GM23248 (cell line): ENCODE data around the gene C11orf68. TPM values are rescaled to one million over a fixed set of nuclear protein-coding genes. Genes with fewer than 3 reads are reported as not detected.
A peak's percentile ranks its signal among the peaks of the same experiment; 100 is the strongest.

ENCODE experiments used
- DNase-seq: peaks from one replicate; pipeline ENCODE4 v3.0.0-alpha.2; 2015
- H2AFZ ChIP-seq: fragments of 200-600 bp; sonication (generic); 2 replicates; pipeline ENCODE4 v1.6.1; 2016; ENCODE audit warnings: antibody characterized with exemption
- H3F3A ChIP-seq: fragments of 200-600 bp; sonication (generic); 2 replicates; pipeline ENCODE4 v1.6.1; 2016; ENCODE audit warnings: mild to moderate bottlenecking, antibody characterized with exemption, mixed run types; ENCODE audit not compliant: insufficient read depth
- H3K27ac ChIP-seq: fragments of 200-600 bp; sonication (generic); 2 replicates; pipeline ENCODE4 v1.5.1; 2016; ENCODE audit warnings: mild to moderate bottlenecking
- H3K27me3 ChIP-seq: fragments of 200-600 bp; sonication (generic); replicated peaks from 2 replicates; pipeline ENCODE4 v1.6.1; 2016; ENCODE audit warnings: mild to moderate bottlenecking; ENCODE audit not compliant: insufficient read depth
- H3K36me3 ChIP-seq: fragments of 200-600 bp; sonication (generic); 2 replicates; pipeline ENCODE4 v1.6.1; 2016; ENCODE audit warnings: low read depth, mild to moderate bottlenecking
- H3K4me1 ChIP-seq: fragments of 200-600 bp; sonication (generic); 2 replicates; pipeline ENCODE4 v1.6.1; 2016; ENCODE audit warnings: mild to moderate bottlenecking; ENCODE audit not compliant: insufficient read depth
- H3K4me2 ChIP-seq: fragments of 200-600 bp; sonication (generic); one replicate; pipeline ENCODE4 v1.6.1; 2016; ENCODE audit warnings: mild to moderate bottlenecking; ENCODE audit not compliant: unreplicated experiment
- H3K4me3 ChIP-seq: fragments of 200-600 bp; sonication (generic); 2 replicates; pipeline ENCODE4 v1.5.1; 2016; ENCODE audit warnings: mild to moderate bottlenecking
- H3K79me2 ChIP-seq: fragments of 200-600 bp; sonication (generic); 2 replicates; pipeline ENCODE4 v1.6.1; 2016; ENCODE audit warnings: mild to moderate bottlenecking; ENCODE audit not compliant: insufficient read depth
- H3K9ac ChIP-seq: fragments of 200-600 bp; sonication (generic); 2 replicates; pipeline ENCODE4 v1.6.1; 2016; ENCODE audit warnings: mild to moderate bottlenecking
- H3K9me2 ChIP-seq: fragments of 200-600 bp; sonication (generic); 2 replicates; pipeline ENCODE4 v1.6.1; 2016; ENCODE audit warnings: mixed run types, mild to moderate bottlenecking, moderate library complexity; ENCODE audit not compliant: insufficient read depth
- H3K9me3 ChIP-seq: fragments of 200-600 bp; sonication (generic); one replicate; pipeline ENCODE4 v1.6.1; 2017; ENCODE audit warnings: low read depth
- H4K20me1 ChIP-seq: fragments of 200-600 bp; sonication (generic); 2 replicates; pipeline ENCODE4 v1.6.0; 2016; ENCODE audit not compliant: insufficient read depth
- EZH2 ChIP-seq: fragments of 200-600 bp; sonication (generic); IDR thresholded peaks from 2 replicates; pipeline ENCODE4 v1.6.1; 2018; ENCODE audit warnings: antibody characterized with exemption, mild to moderate bottlenecking; ENCODE audit not compliant: insufficient read depth, poor library complexity, severe bottlenecking
- EZH2phosphoT487 ChIP-seq: fragments of 200-600 bp; sonication (generic); IDR thresholded peaks from 2 replicates; pipeline ENCODE4 v1.6.1; 2018; ENCODE audit warnings: antibody characterized with exemption, moderate library complexity, mild to moderate bottlenecking, low read depth; ENCODE audit not compliant: insufficient read depth
- WGBS, 2 experiments: methylation state at CpG; one replicate each; pipeline ENCODE4 v1.1.6; 2015 to 2017; ENCODE audit warnings: low lambda C conversion rate in 2 of 2, low coverage in 1 of 2; ENCODE audit errors: missing lambda C conversion rate in 2 of 2; 5-methylcytosine and 5-hydroxymethylcytosine counted together
- in situ Hi-C: fragments of 300-500 bp; cut with MboI; formaldehyde crosslinking; loops from 2 replicates; pipeline ENCODE4 v1.15.0; 2020
- polyA plus RNA-seq: library from polyadenylated mRNA; unstranded; fragments of >200 nt; fragmentation: Nextera tagmentation; extraction: Ambion mirVana; gene quantifications from 2 replicates; pipeline ENCODE4 v1.2.1, GENCODE V29; 2016
- total RNA-seq: library from RNA; depleted of rRNA; stranded (reverse); fragments of >200 nt; shearing (Covaris generic); gene quantifications from 2 replicates; pipeline ENCODE4 v1.2.3, GENCODE V29; 2014

Gene C11orf68
- total and polyA plus RNA-seq, 2 experiments from 2014 or later = 50.5 to 91.5 TPM

- 0 out of 2 replicates have a peak overlapping the region, but pooled peaks have one; percentile 6 for H2AFZ ChIP-seq
- H3K36me3 ChIP-seq = no peaks in the 10 kb centered on the region
- WGBS, 2 experiments = 9 to 12% methylated on average over 13 to 14 of the region's 14 CpGs
- TF ChIP-seq EZH2phosphoT487 (no peak), EZH2 (no peak)
- peaks cover 59% of the 10 kb centered on the region for H3K4me1 ChIP-seq
- no peaks in the 10 kb centered on the region for H3K27me3 ChIP-seq
- peaks cover 50% of the 10 kb centered on the region for H3F3A ChIP-seq
- H3K4me3 ChIP-seq = peak overlapping the region; percentile 27; the same call in 1 of the 2 replicates
- H3K4me2 ChIP-seq = peak overlapping the region; percentile 59
- peak; percentile 95 for DNase-seq
- peak overlapping the region; percentile 76 for H3K9ac ChIP-seq
- in situ Hi-C loops = no loop called here
- H3K27ac ChIP-seq = peak overlapping the region; percentile 99
- no peaks in the 10 kb centered on the region for H3K9me3 ChIP-seq
- no peaks in the 10 kb centered on the region for H4K20me1 ChIP-seq
- peaks cover 12% of the 10 kb centered on the region for H3K79me2 ChIP-seq
- H3K9me2 ChIP-seq = no peaks in the 10 kb centered on the region
Observed at GRCh38 chr11:65911682-65912568, 6.9 kb downstream of the C11orf68 start.

- H3K9ac ChIP-seq = no peak overlapping the region
- 93 to 95% methylated on average over 6 of the region's 6 CpGs for WGBS, 2 experiments
- H3K4me3 ChIP-seq = no peak overlapping the region
- H2AFZ ChIP-seq = no peak overlapping the region
- H3K9me2 ChIP-seq = no peaks in the 10 kb centered on the region
- H3K4me2 ChIP-seq = no peak overlapping the region
- DNase-seq = no peak
- no peaks in the 10 kb centered on the region; the same call in 1 of the 2 replicates for H3K79me2 ChIP-seq
- in situ Hi-C loops = no loop called here
- no peaks in the 10 kb centered on the region for H3K36me3 ChIP-seq
- H3K27me3 ChIP-seq = no peaks in the 10 kb centered on the region
- H3F3A ChIP-seq = peaks cover 30% of the 10 kb centered on the region
- no peak overlapping the region for H3K27ac ChIP-seq
- H4K20me1 ChIP-seq = no peaks in the 10 kb centered on the region
- TF ChIP-seq EZH2 (no peak), EZH2phosphoT487 (no peak)
- peaks cover 45% of the 10 kb centered on the region for H3K4me1 ChIP-seq
- H3K9me3 ChIP-seq = no peaks in the 10 kb centered on the region
Observed at GRCh38 chr11:65907878-65908277, 11.0 kb downstream of the C11orf68 start.

DNA sequence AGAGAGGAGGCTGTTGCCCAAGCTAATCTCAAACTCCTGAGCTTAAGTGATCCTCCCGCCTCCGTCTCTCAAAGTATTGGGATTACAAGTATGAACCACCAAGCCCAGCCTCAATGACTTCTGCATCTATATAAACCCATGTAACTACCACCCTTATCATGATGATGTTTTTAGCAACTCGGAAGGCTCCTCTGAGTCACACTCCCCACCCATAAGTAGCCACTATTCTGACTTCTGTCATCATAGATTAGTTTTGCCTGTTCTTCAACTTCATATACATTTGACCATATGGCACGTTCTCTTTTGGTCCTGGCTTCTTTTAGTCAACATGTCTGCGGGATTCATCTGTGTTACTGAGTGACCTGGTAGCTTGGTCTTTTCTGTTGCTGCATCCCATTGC is 12.3 kb downstream of the C11orf68 start:
- DNase-seq = peak; percentile 54
- in situ Hi-C loops = no loop called here
- Histone ChIP-seq H3K9me2 (no peaks in the 10 kb centered on the region), H3K36me3 (no peaks in the 10 kb centered on the region), H4K20me1 (no peaks in the 10 kb centered on the region), H2AFZ (no peak overlapping the region), H3K4me1 (peaks cover 45% of the 10 kb centered on the region), H3K27ac (no peak overlapping the region), H3K79me2 (peaks cover 7% of the 10 kb centered on the region), H3K4me2 (no peak overlapping the region), H3K4me3 (no peak overlapping the region), H3K9me3 (no peaks in the 10 kb centered on the region), H3F3A (peaks cover 30% of the 10 kb centered on the region), H3K27me3 (no peaks in the 10 kb centered on the region), H3K9ac (no peak overlapping the region)
- TF ChIP-seq EZH2phosphoT487 (no peak), EZH2 (no peak)
- 78 to 80% methylated on average over 5 of the region's 5 CpGs for WGBS, 2 experiments

DNA sequence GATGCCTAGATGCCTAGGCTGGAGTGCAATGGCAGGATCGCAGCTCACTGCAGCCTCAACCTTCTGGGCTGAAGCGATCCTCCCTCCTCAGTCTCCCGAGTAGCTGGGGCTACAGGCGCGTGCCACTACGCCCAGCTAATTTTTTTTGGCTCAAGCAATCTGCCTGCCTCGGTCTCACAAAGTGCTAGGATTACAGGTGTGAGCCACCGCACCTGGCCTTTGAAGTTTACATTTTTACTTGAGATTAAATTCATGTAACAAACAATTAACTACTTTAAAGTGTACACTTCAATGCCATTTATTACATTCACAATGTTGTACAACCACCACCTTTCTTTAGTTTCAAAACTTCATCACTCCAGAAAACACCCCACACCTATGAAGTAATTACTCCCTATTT is 15.1 kb downstream of the C11orf68 start:
- no peaks in the 10 kb centered on the region for H3K27me3 ChIP-seq
- no peak overlapping the region for H3K4me3 ChIP-seq
- H3F3A ChIP-seq = peaks cover 38% of the 10 kb centered on the region
- H3K9ac ChIP-seq = peak overlapping the region; percentile 70
- peak overlapping the region; percentile 69 for H3K4me2 ChIP-seq
- peaks cover 28% of the 10 kb centered on the region for H3K79me2 ChIP-seq
- H3K27ac ChIP-seq = peak overlapping the region; percentile 99
- H3K9me2 ChIP-seq = no peaks in the 10 kb centered on the region
- in situ Hi-C loops = no loop called here
- no peak overlapping the region for H2AFZ ChIP-seq
- H3K36me3 ChIP-seq = peaks cover under 1% of the 10 kb centered on the region; the same call in 1 of the 2 replicates
- no peaks in the 10 kb centered on the region for H4K20me1 ChIP-seq
- WGBS, 2 experiments = 74 to 79% methylated on average over 8 of the region's 8 CpGs
- H3K9me3 ChIP-seq = no peaks in the 10 kb centered on the region
- TF ChIP-seq EZH2 (no peak), EZH2phosphoT487 (no peak)
- DNase-seq = no peak
- H3K4me1 ChIP-seq = peaks cover 40% of the 10 kb centered on the region
